Measurements from ENCODE around the gene SSR1. TPM values are rescaled to one million over a fixed set of nuclear protein-coding genes. Genes with fewer than 3 reads are reported as not detected.

SSR1 gene
- total and polyA plus RNA-seq, 2 of the 13 experiments (the other 11 are each of a cell fraction or from before 2014, with no cell fraction given) = 203 to 243 TPM

DNA sequence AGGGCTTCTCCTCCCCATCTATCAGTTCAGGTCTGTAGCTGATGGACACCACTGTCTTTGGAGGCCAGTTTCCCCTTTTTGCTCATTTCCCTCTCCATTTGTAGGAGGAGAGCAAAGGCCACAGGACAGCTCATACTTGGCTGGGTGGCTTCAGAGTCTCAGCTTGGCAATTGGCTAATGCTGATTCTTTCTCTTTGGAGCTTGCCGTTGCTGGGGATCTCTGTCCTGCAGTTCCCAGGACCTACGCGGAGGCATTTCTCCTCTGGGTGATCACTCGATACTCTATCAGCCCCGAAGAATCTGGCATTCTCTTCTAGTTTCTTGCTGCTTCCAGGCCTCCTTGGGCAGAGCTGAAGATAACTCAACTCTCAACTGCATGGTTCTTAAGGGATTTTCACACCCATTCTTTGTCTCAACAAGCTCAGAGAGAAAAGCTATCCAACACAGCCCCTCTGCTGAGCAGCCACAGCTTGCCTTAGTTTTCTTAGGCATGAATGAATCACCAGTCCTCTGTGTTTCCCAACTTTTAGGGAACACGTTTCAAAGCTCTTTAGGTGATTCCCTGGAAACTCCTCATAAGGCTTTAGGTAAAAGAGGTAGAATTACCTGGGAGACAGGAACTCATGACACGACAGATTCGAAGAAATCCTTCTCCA, 19.2 kb upstream of the SSR1 start (continued):
- TF ChIP-seq, protein P1, sequence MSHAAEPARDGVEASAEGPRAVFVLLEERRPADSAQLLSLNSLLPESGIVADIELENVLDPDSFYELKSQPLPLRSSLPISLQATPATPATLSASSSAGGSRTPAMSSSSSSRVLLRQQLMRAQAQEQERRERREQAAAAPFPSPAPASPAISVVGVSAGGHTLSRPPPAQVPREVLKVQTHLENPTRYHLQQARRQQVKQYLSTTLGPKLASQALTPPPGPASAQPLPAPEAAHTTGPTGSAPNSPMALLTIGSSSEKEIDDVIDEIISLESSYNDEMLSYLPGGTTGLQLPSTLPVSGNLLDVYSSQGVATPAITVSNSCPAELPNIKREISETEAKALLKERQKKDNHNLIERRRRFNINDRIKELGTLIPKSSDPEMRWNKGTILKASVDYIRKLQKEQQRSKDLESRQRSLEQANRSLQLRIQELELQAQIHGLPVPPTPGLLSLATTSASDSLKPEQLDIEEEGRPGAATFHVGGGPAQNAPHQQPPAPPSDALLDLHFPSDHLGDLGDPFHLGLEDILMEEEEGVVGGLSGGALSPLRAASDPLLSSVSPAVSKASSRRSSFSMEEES (CRISPR knock-in tag; IDR thresholded peaks at IDR 0.05) = 0 out of 2 replicates have a peak, but pooled peaks have one; percentile 22
- TF ChIP-seq, protein P2, sequence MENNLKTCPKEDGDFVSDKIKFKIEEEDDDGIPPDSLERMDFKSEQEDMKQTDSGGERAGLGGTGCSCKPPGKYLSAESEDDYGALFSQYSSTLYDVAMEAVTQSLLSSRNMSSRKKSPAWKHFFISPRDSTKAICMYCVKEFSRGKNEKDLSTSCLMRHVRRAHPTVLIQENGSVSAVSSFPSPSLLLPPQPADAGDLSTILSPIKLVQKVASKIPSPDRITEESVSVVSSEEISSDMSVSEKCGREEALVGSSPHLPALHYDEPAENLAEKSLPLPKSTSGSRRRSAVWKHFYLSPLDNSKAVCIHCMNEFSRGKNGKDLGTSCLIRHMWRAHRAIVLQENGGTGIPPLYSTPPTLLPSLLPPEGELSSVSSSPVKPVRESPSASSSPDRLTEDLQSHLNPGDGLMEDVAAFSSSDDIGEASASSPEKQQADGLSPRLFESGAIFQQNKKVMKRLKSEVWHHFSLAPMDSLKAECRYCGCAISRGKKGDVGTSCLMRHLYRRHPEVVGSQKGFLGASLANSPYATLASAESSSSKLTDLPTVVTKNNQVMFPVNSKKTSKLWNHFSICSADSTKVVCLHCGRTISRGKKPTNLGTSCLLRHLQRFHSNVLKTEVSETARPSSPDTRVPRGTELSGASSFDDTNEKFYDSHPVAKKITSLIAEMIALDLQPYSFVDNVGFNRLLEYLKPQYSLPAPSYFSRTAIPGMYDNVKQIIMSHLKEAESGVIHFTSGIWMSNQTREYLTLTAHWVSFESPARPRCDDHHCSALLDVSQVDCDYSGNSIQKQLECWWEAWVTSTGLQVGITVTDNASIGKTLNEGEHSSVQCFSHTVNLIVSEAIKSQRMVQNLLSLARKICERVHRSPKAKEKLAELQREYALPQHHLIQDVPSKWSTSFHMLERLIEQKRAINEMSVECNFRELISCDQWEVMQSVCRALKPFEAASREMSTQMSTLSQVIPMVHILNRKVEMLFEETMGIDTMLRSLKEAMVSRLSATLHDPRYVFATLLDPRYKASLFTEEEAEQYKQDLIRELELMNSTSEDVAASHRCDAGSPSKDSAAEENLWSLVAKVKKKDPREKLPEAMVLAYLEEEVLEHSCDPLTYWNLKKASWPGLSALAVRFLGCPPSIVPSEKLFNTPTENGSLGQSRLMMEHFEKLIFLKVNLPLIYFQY (CRISPR knock-in tag; IDR thresholded peaks at IDR 0.05; ENCODE audit: borderline replicate concordance) = no peak
- TF ChIP-seq PRPF4 (IDR thresholded peaks at IDR 0.05; ENCODE audit: low read depth, low read length, poor library complexity, severe bottlenecking) = no peak
- TF ChIP-seq, protein P3, sequence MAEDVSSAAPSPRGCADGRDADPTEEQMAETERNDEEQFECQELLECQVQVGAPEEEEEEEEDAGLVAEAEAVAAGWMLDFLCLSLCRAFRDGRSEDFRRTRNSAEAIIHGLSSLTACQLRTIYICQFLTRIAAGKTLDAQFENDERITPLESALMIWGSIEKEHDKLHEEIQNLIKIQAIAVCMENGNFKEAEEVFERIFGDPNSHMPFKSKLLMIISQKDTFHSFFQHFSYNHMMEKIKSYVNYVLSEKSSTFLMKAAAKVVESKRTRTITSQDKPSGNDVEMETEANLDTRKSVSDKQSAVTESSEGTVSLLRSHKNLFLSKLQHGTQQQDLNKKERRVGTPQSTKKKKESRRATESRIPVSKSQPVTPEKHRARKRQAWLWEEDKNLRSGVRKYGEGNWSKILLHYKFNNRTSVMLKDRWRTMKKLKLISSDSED (CRISPR knock-in tag; IDR thresholded peaks at IDR 0.05) = no peak
- TF ChIP-seq, protein P4, sequence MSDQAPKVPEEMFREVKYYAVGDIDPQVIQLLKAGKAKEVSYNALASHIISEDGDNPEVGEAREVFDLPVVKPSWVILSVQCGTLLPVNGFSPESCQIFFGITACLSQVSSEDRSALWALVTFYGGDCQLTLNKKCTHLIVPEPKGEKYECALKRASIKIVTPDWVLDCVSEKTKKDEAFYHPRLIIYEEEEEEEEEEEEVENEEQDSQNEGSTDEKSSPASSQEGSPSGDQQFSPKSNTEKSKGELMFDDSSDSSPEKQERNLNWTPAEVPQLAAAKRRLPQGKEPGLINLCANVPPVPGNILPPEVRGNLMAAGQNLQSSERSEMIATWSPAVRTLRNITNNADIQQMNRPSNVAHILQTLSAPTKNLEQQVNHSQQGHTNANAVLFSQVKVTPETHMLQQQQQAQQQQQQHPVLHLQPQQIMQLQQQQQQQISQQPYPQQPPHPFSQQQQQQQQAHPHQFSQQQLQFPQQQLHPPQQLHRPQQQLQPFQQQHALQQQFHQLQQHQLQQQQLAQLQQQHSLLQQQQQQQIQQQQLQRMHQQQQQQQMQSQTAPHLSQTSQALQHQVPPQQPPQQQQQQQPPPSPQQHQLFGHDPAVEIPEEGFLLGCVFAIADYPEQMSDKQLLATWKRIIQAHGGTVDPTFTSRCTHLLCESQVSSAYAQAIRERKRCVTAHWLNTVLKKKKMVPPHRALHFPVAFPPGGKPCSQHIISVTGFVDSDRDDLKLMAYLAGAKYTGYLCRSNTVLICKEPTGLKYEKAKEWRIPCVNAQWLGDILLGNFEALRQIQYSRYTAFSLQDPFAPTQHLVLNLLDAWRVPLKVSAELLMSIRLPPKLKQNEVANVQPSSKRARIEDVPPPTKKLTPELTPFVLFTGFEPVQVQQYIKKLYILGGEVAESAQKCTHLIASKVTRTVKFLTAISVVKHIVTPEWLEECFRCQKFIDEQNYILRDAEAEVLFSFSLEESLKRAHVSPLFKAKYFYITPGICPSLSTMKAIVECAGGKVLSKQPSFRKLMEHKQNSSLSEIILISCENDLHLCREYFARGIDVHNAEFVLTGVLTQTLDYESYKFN (CRISPR knock-in tag; conservative IDR thresholded peaks at IDR 0.05) = peak; percentile 55
- peak; percentile 43; the same call in 1 of the 2 replicates for TF ChIP-seq FOSL2 (CRISPR knock-in tag; IDR thresholded peaks at IDR 0.05)
- TF ChIP-seq MIXL1 (CRISPR knock-in tag; IDR thresholded peaks at IDR 0.05) = 0 out of 2 replicates have a peak, but pooled peaks have one; percentile 25
- TF ChIP-seq CREB1 (IDR thresholded peaks at IDR 0.05) = no peak
- TF ChIP-seq CREB1 (CRISPR knock-in tag; IDR thresholded peaks at IDR 0.05) = peak; percentile 33; the same call in 1 of the 2 replicates
- TF ChIP-seq PPARG (CRISPR knock-in tag; conservative IDR thresholded peaks at IDR 0.05) = 0 out of 2 replicates have a peak, but pooled peaks have one; percentile 40
- TF ChIP-seq, protein P5, sequence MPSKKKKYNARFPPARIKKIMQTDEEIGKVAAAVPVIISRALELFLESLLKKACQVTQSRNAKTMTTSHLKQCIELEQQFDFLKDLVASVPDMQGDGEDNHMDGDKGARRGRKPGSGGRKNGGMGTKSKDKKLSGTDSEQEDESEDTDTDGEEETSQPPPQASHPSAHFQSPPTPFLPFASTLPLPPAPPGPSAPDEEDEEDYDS (CRISPR knock-in tag; IDR thresholded peaks at IDR 0.05) = peak; percentile 23; the same call in 1 of the 2 replicates
- peak; percentile 60; the same call in 1 of the 2 replicates for TF ChIP-seq ZNF644 (CRISPR knock-in tag; IDR thresholded peaks at IDR 0.05; ENCODE audit: low read depth)
- TF ChIP-seq, protein P6, sequence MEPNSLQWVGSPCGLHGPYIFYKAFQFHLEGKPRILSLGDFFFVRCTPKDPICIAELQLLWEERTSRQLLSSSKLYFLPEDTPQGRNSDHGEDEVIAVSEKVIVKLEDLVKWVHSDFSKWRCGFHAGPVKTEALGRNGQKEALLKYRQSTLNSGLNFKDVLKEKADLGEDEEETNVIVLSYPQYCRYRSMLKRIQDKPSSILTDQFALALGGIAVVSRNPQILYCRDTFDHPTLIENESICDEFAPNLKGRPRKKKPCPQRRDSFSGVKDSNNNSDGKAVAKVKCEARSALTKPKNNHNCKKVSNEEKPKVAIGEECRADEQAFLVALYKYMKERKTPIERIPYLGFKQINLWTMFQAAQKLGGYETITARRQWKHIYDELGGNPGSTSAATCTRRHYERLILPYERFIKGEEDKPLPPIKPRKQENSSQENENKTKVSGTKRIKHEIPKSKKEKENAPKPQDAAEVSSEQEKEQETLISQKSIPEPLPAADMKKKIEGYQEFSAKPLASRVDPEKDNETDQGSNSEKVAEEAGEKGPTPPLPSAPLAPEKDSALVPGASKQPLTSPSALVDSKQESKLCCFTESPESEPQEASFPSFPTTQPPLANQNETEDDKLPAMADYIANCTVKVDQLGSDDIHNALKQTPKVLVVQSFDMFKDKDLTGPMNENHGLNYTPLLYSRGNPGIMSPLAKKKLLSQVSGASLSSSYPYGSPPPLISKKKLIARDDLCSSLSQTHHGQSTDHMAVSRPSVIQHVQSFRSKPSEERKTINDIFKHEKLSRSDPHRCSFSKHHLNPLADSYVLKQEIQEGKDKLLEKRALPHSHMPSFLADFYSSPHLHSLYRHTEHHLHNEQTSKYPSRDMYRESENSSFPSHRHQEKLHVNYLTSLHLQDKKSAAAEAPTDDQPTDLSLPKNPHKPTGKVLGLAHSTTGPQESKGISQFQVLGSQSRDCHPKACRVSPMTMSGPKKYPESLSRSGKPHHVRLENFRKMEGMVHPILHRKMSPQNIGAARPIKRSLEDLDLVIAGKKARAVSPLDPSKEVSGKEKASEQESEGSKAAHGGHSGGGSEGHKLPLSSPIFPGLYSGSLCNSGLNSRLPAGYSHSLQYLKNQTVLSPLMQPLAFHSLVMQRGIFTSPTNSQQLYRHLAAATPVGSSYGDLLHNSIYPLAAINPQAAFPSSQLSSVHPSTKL (CRISPR knock-in tag; IDR thresholded peaks at IDR 0.05) = peak; percentile 3; the same call in 1 of the 2 replicates
- TF ChIP-seq HES4 (CRISPR knock-in tag; IDR thresholded peaks at IDR 0.05; ENCODE audit: borderline replicate concordance) = no peak
